OCI-LY1 (cell line): Measurements from ENCODE around the gene MRPL54.
A peak's percentile ranks its signal among the peaks of the same experiment; 100 is the strongest.

ENCODE experiments used
- H2AFZ ChIP-seq: fragments of 200-600 bp; sonication (generic), shearing (Covaris generic); 2 replicates; pipeline ENCODE4 v1.6.0; 2014; ENCODE audit warnings: antibody characterized with exemption, mild to moderate bottlenecking, low read length
- H3F3A ChIP-seq: fragments of 200-600 bp; sonication (generic), shearing (Covaris generic); 2 replicates; pipeline ENCODE4 v1.6.0; 2014; ENCODE audit warnings: mild to moderate bottlenecking, antibody characterized with exemption, low read length, moderate library complexity; ENCODE audit not compliant: insufficient read depth
- H3K27ac ChIP-seq: fragments of 200-600 bp; sonication (generic); 2 replicates; pipeline ENCODE4 v1.5.1; 2014; ENCODE audit warnings: low read length, mixed run types, mild to moderate bottlenecking, low read depth; ENCODE audit not compliant: poor library complexity, severe bottlenecking
- H3K27me3 ChIP-seq: fragments of 200-600 bp; sonication (generic); 2 replicates; pipeline ENCODE4 v1.6.0; 2014; ENCODE audit warnings: antibody characterized with exemption, mild to moderate bottlenecking, low read length, moderate library complexity; ENCODE audit not compliant: insufficient read depth
- H3K36me3 ChIP-seq: fragments of 200-600 bp; sonication (generic); 2 replicates; pipeline ENCODE4 v1.6.1; 2014; ENCODE audit warnings: mild to moderate bottlenecking, antibody characterized with exemption, low read length, moderate library complexity, mixed read lengths; ENCODE audit not compliant: insufficient read depth
- H3K4me1 ChIP-seq: fragments of 200-600 bp; sonication (generic); 2 replicates; pipeline ENCODE4 v1.5.1; 2014; ENCODE audit warnings: mild to moderate bottlenecking, low read length, moderate library complexity; ENCODE audit not compliant: insufficient read depth, severe bottlenecking
- H3K4me2 ChIP-seq: fragments of 200-600 bp; sonication (generic), shearing (Covaris generic); 2 replicates; pipeline ENCODE4 v1.6.1; 2014; ENCODE audit warnings: low read length
- H3K4me3 ChIP-seq: fragments of 200-600 bp; sonication (generic); 2 replicates; pipeline ENCODE4 v1.5.1; 2014; ENCODE audit warnings: low read length, low read depth, mild to moderate bottlenecking, mixed read lengths; ENCODE audit not compliant: poor library complexity, severe bottlenecking
- H3K79me2 ChIP-seq: fragments of 200-600 bp; shearing (Covaris generic); 2 replicates; pipeline ENCODE4 v1.6.1; 2016; ENCODE audit warnings: mixed run types, low read length, mixed read lengths; ENCODE audit not compliant: insufficient read depth
- H3K9ac ChIP-seq: fragments of 200-600 bp; sonication (generic), shearing (Covaris generic); 2 replicates; pipeline ENCODE4 v1.6.1; 2014; ENCODE audit warnings: mild to moderate bottlenecking, low read length, mixed read lengths
- H3K9me2 ChIP-seq: fragments of 200-600 bp; sonication (generic), shearing (Covaris generic); 2 replicates; pipeline ENCODE4 v1.6.1; 2014; ENCODE audit warnings: low read depth, mild to moderate bottlenecking, low read length, mixed read lengths
- H3K9me3 ChIP-seq: fragments of 200-600 bp; shearing (Covaris generic); 2 replicates; pipeline ENCODE4 v1.6.1; 2014; ENCODE audit warnings: low read length, mixed read lengths
- H4K20me1 ChIP-seq: fragments of 200-600 bp; sonication (generic), shearing (Covaris generic); 2 replicates; pipeline ENCODE4 v1.6.0; 2016; ENCODE audit warnings: mild to moderate bottlenecking, low read length; ENCODE audit not compliant: insufficient read depth
- CTCF ChIP-seq: fragments of 200-600 bp; sonication (generic), shearing (Covaris generic); IDR thresholded peaks from 2 replicates; pipeline ENCODE4 v1.5.1; 2017; ENCODE audit warnings: mild to moderate bottlenecking, antibody characterized with exemption, low read length, moderate library complexity, mixed read lengths
- EZH2 ChIP-seq: fragments of 200-600 bp; sonication (generic), shearing (Covaris generic); IDR thresholded peaks from 2 replicates; pipeline ENCODE4 v1.8.0; 2017; ENCODE audit warnings: borderline replicate concordance, mixed run types, mild to moderate bottlenecking, antibody characterized with exemption, low read length, moderate library complexity, mixed read lengths

MRPL54 gene

GRCh38 chr19:3740431-3740830 lies 22.1 kb upstream of the MRPL54 start:
- TF ChIP-seq CTCF = no peak
- TF ChIP-seq EZH2 = no peak
- no peaks in the 10 kb centered on the region for H3K36me3 ChIP-seq

GRCh38 chr19:3743486-3743885 lies 19.0 kb upstream of the MRPL54 start:
- peak overlapping the region; percentile 12 for H3K4me3 ChIP-seq
- H3K79me2 ChIP-seq = no peaks in the 10 kb centered on the region
- H3K9ac ChIP-seq = no peak overlapping the region
- no peaks in the 10 kb centered on the region for H3K9me2 ChIP-seq
- no peaks in the 10 kb centered on the region for H3F3A ChIP-seq
- TF ChIP-seq CTCF (no peak), EZH2 (no peak)
- H3K27ac ChIP-seq = no peak overlapping the region
- H2AFZ ChIP-seq = peak overlapping the region; percentile 92; the same call in 1 of the 2 replicates
- H3K36me3 ChIP-seq = no peaks in the 10 kb centered on the region
- no peak overlapping the region; the same call in 1 of the 2 replicates for H3K4me2 ChIP-seq
- no peaks in the 10 kb centered on the region for H4K20me1 ChIP-seq
- no peaks in the 10 kb centered on the region for H3K9me3 ChIP-seq
- H3K4me1 ChIP-seq = no peaks in the 10 kb centered on the region
- no peaks in the 10 kb centered on the region; the same call in 1 of the 2 replicates for H3K27me3 ChIP-seq

More at GRCh38 chr19:3740431-3740830, 22.1 kb upstream of the MRPL54 start:
- H3K27me3 ChIP-seq = no peaks in the 10 kb centered on the region; the same call in 1 of the 2 replicates
- no peaks in the 10 kb centered on the region for H3K9me3 ChIP-seq
- H3K79me2 ChIP-seq = no peaks in the 10 kb centered on the region
- H2AFZ ChIP-seq = no peak overlapping the region
- no peaks in the 10 kb centered on the region for H4K20me1 ChIP-seq
- H3K27ac ChIP-seq = no peak overlapping the region
- H3K9ac ChIP-seq = no peak overlapping the region
- H3K4me2 ChIP-seq = no peak overlapping the region
- H3K9me2 ChIP-seq = no peaks in the 10 kb centered on the region
- no peaks in the 10 kb centered on the region for H3F3A ChIP-seq
- H3K4me3 ChIP-seq = no peak overlapping the region
- H3K4me1 ChIP-seq = no peaks in the 10 kb centered on the region

- Histone ChIP-seq H3K4me3 (no peak overlapping the region), H2AFZ (no peak overlapping the region), H3K4me1 (no peaks in the 10 kb centered on the region), H3K9me2 (no peaks in the 10 kb centered on the region), H3F3A (no peaks in the 10 kb centered on the region), H3K9me3 (no peaks in the 10 kb centered on the region), H3K36me3 (peaks cover 8% of the 10 kb centered on the region), H4K20me1 (no peaks in the 10 kb centered on the region), H3K79me2 (no peaks in the 10 kb centered on the region), H3K9ac (no peak overlapping the region), H3K27me3 (no peaks in the 10 kb centered on the region; the same call in 1 of the 2 replicates), H3K27ac (no peak overlapping the region), H3K4me2 (no peak overlapping the region)
- no peak for TF ChIP-seq CTCF
- no peak for TF ChIP-seq EZH2
Measured at GRCh38 chr19:3745363-3746045, 17.0 kb upstream of the MRPL54 start.
